GM12875 (cell line): ENCODE measurements around the gene CDK2.
"Not testable (repeated sequence)": the region's sequence is repeated elsewhere in the genome, so short reads cannot be mapped to it uniquely, and the experiment has no call there.

ENCODE experiments used
- H3K4me3 ChIP-seq: one replicate; pipeline ENCODE4 v1.5.1; 2011; ENCODE audit warnings: low read depth, low read length, control low read depth
- CTCF ChIP-seq: IDR thresholded peaks from 2 replicates; pipeline ENCODE4 v1.5.1; 2011; ENCODE audit warnings: low read depth, mild to moderate bottlenecking, control low read depth, inconsistent platforms, low read length, moderate library complexity, borderline replicate concordance; ENCODE audit not compliant: insufficient read depth

The CDK2 gene

DNA sequence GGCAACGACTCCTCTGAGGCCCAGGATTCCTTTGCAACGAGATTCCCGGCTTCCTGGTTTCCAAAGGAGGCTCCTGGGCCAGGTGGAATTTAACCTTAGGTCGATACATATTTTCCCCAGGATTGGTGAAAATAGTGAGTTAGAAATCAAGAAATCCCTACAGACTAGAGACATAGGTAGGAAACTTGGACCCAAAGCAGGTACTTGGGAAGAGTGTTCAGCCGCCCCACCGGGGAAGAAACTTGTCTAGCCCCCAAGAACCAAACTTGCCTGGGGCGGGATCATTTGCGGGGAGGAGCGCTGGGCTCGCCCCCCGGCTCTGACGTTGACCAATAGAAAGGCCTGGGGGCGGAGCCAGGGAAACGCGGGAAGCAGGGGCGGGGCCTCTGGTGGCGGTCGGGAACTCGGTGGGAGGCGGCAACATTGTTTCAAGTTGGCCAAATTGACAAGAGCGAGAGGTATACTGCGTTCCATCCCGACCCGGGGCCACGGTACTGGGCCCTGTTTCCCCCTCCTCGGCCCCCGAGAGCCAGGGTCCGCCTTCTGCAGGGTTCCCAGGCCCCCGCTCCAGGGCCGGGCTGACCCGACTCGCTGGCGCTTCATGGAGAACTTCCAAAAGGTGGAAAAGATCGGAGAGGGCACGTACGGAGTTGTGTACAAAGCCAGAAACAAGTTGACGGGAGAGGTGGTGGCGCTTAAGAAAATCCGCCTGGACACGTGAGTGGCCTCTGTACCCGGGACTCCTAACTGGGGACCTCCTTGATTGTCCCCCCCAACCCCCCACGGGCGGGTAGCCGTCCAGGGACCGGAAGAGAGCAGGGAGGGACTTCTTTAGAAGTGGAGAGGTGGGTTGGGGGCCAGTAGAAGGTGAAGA lies at the start of gene CDK2:
TSS of gene CDK2 (plus strand) at position 423 of the 874 bp plus-strand sequence. CDS start at position 602, 179 bp downstream.
- no peak for TF ChIP-seq CTCF
- peak within 1 kb of the TSS; percentile 88 for H3K4me3 ChIP-seq

DNA sequence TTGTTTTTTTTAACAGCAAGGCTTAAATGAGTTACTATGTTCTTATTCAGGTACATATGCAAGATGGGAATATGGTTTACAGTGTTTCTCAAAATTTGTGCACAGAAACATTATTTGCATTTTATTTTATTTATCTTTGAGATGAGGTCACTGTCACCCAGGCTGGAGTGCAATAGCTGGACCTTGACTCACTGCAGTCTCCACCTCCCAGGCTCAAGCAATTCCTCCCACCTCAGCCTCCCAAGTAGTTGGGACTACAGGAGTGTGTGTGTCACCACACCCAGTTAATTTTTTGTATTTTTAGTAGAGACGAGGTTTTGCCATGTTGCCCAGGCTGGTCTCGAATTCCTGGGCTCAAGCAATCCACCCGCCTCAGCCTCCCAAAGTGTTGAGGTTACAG lies 47.6 kb upstream of the CDK2 start:
- not testable (repeated sequence) for H3K4me3 ChIP-seq

GRCh38 chr12:55922126-55922525 lies 44.5 kb upstream of the CDK2 start:
- no peak overlapping the region for H3K4me3 ChIP-seq
- TF ChIP-seq CTCF, result no peak

DNA sequence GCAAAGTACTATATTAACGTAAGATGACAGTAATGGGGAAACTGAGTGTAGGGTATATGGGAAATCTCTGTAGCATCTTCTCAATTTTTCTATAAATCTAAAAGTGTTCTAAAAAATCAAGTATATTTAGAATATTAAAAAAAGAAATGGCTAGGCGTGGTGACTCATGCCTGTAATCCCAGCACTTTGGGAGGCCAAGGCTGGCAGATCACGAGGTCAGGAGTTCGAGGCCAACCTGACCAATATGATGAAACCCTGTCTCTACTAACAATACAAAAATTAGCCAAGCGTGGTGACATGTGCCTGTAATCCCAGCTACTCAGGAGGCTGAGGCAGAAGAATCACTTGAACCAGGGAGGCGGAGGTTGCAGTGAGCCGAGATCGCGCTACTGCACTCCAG lies 43.0 kb upstream of the CDK2 start:
- H3K4me3 ChIP-seq, result not testable (repeated sequence)

GRCh38 chr12:55925371-55925770 lies 41.3 kb upstream of the CDK2 start:
- TF ChIP-seq CTCF, result no peak
- no peak overlapping the region for H3K4me3 ChIP-seq

- peak overlapping the region; percentile 69 for H3K4me3 ChIP-seq
- TF ChIP-seq CTCF, result no peak
Observed at GRCh38 chr12:55925870-55926737, 40.5 kb upstream of the CDK2 start.

DNA sequence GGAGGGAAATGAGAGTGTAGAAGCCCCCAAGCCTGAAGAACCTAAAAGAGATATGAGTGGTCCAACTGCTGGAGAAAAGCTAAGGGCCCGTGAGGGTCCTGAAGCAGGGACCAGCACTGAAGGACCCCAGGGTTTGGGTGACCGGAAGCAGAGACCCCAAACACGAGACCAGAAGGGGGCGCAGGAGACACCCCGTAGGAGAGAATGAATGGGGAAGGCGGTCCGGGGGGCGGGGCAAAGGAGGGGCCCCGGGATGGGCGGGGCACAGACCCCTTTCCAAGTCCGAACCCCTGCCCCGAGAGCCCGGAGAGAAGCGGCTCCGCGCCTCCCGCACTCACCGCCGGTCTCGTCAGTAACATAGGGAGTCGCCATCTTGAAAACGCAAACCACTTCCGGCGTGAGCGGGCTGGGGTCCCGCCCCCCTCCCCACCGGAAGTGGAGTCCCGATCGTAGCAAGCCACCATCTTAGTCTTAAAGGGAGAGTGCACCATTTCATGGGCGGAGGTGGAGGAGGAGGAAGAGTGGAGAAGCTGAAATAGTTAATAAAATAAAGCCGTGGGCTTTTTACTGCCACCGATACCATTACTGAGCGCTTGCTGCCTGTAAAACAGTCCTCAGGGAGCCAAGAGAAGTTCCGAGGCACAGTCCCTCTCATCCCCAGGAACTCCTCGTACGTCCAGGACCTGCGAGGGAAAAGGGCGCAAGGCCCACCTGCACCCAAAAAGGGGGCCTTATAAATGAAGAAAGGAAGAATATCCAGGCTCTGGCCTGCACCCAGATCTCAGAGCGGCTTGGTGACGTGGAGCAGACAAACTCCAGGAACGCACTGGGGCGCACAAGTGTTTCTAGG lies 39.7 kb upstream of the CDK2 start:
- TF ChIP-seq CTCF, result peak; percentile 82
- peak overlapping the region; percentile 69 for H3K4me3 ChIP-seq
